ENCODE data around the gene MGAT4A.

MGAT4A gene

GRCh38 chr2:98649992-98650375, 80.9 kb downstream of the MGAT4A start:
- no peak for DNase-seq

DNA sequence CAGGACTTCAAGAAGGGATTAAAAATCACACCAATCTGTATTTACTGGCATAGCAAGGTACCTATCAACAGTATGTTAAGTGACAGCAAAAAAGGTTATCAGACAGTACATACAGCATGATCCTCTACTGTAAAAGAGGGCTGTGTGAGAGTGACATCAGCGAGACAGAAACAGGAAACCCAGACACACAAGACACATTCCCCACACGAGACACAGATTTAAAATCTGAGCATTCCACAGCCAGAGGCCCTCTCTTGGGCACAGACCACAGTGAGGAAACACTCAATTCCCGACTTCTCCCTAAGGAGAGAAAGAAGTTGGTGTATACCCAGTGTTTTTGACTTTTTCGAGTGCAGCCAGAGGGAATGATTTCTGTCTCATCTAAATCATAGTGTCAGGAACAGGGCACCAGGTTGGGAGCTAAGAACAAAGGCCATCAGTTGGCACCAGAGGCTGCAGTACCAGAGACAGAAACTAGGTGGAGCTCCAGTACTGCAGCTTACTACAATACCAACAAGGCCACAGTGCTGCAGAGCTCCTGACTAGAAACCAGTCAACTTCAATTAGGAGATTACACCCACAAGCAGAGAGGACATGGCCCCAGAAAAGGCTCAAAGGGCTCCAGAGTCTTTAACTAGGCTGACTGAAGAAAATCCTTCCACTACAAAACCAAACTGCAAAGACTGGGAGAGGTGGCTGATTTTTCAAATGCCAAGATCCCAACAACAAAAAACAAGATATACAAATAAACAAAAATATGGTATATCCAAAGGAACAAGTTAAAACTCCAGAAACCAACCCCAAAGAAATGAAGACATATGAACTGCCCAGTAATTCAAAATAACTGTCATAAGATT, 81.6 kb downstream of the MGAT4A start:
- DNase-seq, result peak; percentile 66

DNA sequence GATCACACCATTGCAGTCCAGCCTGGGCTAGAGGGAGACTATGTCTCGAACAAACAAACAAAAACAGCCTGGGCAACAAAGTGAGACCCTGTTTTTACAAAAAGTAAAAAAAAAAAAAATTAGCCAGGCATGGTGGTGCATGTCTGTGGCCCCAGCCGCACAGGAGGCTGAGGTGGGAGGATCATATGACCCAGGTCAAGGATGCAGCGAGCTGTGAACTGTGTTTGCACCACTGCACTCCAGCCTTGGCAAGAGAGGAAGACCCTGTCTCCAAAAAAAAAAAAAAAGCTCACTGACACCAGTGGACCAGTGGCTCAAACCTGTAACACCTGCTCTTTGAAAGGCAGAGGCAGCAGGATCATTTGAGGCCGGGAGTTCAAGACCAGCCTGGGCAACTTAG, 82.5 kb downstream of the MGAT4A start:
- no peak for DNase-seq

- no peak for DNase-seq
Measured at GRCh38 chr2:98647636-98648035, 83.3 kb downstream of the MGAT4A start.

DNA sequence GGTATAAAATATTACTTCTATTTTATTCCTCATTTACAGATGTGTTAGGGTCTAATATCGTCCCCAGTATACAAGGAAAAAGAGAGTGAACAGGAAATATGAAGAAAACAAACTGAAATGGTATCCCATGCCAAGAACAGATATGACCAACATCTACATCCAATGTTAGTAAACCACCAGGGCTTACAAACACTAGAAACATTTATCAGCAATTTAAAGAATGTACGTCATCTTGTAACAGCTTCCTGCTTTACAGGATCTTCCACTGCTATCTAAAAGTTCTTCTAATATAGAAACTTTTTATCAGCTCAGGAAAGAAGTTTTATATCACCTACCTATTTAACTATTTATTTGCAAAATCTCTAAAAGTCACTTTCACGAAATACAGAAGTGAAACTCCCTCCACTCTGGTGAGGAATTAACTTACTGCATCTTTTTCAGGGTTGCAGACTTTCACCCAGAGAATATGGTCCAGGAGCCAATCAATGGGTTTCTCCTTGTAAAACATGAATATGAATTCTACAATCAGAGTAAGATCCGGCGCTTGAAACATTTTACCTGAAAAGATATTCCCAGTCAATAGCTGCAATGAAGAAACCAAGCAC, 87.3 kb downstream of the MGAT4A start:
- no peak for DNase-seq

- DNase-seq, result no peak
Measured at GRCh38 chr2:98637401-98638147, 93.4 kb downstream of the MGAT4A start.

DNA sequence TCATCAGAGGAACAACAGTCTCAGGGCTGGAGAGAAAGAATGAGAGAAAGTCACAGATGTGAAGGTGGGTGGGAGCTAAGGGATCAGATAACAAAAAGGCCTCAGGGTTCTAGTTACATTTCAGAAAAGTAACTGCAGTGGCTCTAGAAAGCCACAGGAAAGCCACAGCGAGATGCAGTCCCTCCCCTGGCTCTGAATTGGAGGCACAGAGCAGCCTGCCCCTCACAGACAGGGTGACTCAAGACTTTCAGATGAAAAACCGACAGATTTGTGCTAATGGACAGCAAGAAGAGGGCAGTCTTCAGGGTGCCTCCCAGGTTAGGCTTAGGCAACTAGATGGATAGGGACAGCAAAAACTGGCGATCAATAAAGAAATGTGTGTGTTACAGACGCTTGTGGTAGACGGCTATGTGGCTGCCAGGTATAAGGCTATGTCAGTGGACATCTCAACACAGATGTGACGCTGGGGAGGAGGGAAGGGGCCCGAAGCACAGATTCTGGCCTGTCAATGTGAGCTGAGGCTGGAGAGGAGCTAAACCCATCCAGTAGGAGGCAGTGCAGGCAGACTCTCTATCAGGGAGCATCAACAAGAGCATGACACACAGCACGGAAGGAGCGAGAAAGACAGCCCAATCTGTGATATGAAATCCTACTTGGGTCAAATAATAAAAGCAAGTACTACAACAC, 96.4 kb downstream of the MGAT4A start:
- DNase-seq, result no peak

DNA sequence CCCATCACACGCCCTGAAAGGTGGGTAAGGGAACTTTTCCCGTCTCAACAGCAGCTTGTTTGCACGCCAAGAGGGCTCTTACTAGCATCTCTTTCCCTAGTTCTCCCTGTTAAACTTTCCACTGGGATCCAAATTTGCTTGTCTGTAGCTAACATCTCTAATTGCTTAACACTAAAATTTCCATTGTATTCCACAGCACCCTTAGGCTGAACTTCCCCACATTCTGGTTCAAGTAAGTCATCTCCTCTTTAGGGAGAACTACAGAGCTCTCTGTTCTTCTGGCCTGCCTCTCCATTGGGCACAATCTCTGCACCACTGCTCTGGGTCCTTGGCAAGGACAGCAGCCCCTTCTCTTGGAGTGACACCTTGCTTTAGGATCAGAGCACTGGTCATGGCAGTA, 98.6 kb downstream of the MGAT4A start:
- no peak for DNase-seq

GRCh38 chr2:98623657-98624056, 107.3 kb downstream of the MGAT4A start:
- DNase-seq, result no peak

GRCh38 chr2:98617149-98617548, 113.8 kb downstream of the MGAT4A start:
- DNase-seq, result no peak

DNA sequence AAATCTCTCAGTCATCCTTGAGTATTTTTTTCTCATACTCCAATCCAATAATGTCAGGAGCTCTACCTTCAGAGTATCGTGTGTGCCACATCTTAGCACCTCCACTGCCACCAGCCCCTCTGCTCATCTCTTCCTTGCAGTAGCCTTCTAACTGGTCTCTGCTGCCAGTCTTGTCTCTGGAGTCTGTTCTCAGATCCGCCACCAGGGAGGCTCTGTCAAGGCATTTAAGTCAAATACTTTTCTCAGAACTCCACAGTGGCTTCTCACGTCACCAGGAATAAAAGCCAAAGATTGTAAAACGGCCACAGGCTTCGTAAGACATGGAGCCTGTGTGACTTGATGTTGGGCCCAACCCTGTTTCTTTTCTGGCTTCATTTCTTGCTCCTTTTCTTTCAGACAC, 115.5 kb downstream of the MGAT4A start:
- DNase-seq, result no peak

DNA sequence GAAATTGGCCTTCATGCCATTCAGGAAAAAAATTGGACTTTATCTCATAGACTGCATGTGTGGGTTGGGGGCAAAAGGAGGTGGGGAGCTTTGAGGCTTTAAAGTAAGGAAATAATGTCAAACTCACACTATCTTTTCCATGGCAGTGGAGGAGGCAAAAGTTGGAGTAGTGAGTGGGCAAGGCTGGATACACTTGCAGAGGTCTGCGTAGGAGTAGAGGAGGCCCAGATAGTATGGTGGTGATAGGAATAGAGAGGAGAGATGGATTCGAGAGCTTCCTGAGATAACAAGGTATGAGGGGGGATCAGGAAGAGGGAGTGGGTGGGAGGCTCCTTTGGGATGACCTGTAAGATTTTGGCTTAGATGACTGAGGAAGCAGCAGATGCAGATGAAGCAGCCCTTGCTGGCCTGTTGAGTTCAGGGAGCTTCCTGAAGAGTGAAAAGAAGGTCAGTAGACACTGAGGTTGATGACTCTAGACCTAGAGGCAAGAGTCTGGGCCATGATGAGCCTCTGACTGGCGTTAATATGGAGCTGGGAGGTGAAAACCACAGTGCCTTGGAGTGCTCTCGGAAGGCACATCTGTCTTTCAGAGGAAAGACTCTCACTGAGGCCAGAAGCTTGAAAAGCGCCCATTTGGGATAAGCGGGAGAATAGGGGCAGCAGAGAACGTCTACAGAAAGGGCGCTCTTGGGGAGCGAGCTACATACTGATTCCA, 116.8 kb downstream of the MGAT4A start:
- DNase-seq, result no peak

DNA sequence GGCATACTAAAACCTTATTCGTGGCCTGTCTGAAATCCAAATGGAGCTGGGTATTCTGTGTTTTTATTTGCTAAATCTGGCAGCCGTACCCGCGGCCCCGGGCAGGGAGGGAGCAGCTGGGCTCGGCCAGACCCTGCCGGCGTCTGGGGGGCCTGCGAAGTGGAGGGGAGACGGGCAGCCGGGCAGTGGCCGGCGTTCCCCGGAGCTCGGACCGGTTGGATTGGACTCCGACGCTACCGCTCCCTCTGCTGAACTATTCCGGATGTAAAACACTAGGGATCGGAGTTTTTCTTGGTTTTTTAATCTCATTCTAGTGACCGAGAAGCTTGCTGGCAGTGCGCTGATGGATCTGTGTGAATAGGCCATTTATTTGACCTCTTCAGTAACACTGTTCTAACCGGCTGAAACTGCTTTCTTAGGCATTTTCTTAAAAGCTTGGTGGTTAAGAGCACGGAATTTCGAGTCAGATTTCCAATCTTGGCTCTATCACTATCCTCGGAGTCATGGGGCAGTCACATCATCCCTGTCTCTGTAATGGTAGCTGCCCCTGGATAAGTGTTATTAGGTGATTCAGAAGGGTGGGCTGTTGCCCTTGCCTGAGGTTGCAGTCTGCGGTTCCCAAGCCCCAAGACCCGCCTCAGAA, 121.8 kb downstream of the MGAT4A start:
- no peak for DNase-seq

DNA sequence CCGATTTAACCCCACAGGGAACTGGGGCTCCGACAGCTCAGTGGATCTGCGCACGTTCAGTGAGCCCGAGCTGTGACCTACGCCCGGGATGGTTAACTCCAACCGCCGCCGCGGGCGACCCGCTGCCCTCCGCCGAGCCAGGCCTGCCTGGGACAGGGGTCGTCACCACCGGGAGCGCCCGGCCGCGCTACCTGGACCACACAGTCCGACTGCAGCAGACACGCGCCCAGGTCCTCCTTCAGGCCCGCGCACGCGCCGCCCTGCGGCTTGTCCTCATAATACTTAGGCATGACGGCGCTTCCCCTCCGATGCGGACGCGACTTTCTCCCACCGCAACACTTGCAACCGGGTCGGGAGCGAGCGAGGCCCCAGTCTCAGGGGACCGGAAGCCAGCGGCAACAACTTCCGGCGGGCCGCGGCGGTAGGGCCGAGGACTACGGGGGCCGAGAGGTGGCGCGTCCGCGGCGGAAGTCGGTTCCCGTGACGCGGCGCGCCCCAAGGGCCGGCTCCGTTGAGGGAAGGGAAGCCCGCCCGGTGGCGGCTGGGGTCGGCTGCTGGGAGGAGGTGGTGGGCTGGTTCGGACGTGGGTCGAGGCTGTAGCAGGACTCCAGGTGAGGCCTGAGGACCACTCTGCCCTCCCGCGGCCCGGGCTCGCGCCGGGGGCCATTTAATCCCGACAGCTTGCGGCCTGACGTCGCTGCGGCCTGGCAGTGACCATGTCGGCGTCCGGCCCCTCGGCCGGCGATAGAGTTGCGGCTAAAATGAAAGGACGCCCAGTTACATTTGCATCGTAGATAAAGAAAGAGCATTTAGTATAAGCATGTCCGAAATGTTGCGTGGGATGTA, 122.6 kb downstream of the MGAT4A start, which contains the start of the genes COA5 and UNC50:
Gene COA5, minus strand, starts transcription at position 397 of the 846 bp plus-strand sequence. Its CDS starts 107 bp downstream, at position 290.
Gene UNC50, plus strand, starts transcription at position 474 of the 846 bp plus-strand sequence. CDS start 1,171 bp downstream, outside the sequence.
- DNase-seq, result peak; percentile 89

GRCh38 chr2:98607741-98608115, 123.2 kb downstream of the MGAT4A start:
- DNase-seq, result no peak

DNA sequence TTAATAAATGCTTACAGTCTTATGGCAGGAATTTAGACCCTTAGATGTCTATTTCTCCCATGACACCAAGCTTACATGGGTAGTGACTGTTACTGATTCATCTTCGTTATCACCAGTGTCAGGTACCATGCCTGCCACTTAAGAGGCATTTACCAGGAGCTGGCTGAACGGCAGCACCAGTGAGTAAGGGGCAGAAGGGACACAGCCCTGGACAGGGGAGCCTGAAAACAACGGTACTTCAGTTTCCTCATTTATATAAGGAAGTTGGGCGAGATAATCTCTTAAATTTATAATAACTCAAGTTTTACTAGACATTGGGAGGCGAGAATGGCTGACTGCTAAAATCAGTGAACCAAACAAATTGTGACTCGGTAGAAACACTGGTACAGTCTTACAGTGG, 123.8 kb downstream of the MGAT4A start:
- DNase-seq, result no peak

GRCh38 chr2:98606431-98606830, 124.5 kb downstream of the MGAT4A start:
- no peak for DNase-seq

DNA sequence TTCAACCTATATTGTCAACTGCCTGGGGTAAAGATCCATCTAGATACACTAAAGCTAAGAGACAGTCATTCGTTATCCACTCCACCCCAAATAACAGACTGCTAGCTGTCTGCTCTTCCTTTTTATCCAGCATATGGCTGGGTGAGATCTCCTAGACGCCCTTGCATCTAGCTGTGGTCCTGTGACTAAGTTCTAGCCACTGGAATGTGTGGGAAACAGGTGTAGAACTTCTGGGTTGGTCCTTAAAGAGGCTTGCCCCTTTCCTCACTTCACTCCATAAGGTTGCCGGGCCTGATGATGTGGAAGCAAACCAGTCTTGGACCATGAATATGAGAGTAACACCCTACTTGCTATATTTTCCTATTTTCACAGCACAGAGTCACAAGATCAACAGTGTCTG, 125.9 kb downstream of the MGAT4A start:
- DNase-seq, result no peak

- DNase-seq, result no peak
Measured at GRCh38 chr2:98604547-98604946, 126.4 kb downstream of the MGAT4A start.

- peak; percentile 8 for DNase-seq
Measured at GRCh38 chr2:98601532-98602132, 129.3 kb downstream of the MGAT4A start.

Data from GDM1 (cell line).